Psoas muscle (tissue), 8 donors: Measurements from ENCODE around the gene TOR4A. TPM values are rescaled to one million over a fixed set of nuclear protein-coding genes. Genes with fewer than 3 reads are reported as not detected.
A peak's percentile ranks its signal among the peaks of the same experiment; 100 is the strongest.

Experiments
- ATAC-seq, 4 donors: fragments of 200-7000 bp; cut with Tn5 transposase; one replicate each; pipeline ENCODE4 v1.9.1; 2020; ENCODE audit warnings: moderate library complexity in 3 of 4, mild to moderate bottlenecking in 2 of 4
- DNase-seq, 2 donors: peaks; one replicate each; pipeline ENCODE4 v3.0.0-alpha.2; 2020
- H3K27ac ChIP-seq: fragments of 200-600 bp; one replicate; pipeline ENCODE4 v1.8.0; 2022
- H3K27me3 ChIP-seq, 3 donors: fragments of 200-600 bp in 1 of 3; one replicate each; pipeline versions ENCODE4 v1.6.1 to v1.8.0; 2013 to 2022; ENCODE audit warnings: low read length in 2 of 3, mild to moderate bottlenecking in 2 of 3, moderate library complexity in 1 of 3; ENCODE audit not compliant: insufficient read depth in 3 of 3
- H3K36me3 ChIP-seq, 2 donors: fragments of 200-600 bp in 1 of 2; one replicate each; pipeline versions ENCODE4 v1.6.1 to v1.8.0; 2013 to 2022; ENCODE audit warnings: low read depth in 1 of 2, mild to moderate bottlenecking in 1 of 2, moderate library complexity in 1 of 2; ENCODE audit not compliant: insufficient read depth in 1 of 2
- H3K4me1 ChIP-seq: fragments of 200-600 bp; one replicate; pipeline ENCODE4 v1.8.0; 2022
- H3K4me3 ChIP-seq: fragments of 200-600 bp; one replicate; pipeline ENCODE4 v1.8.0; 2022; ENCODE audit warnings: mild to moderate bottlenecking
- H3K9me3 ChIP-seq: fragments of 200-600 bp; one replicate; pipeline ENCODE4 v1.8.0; 2022
- WGBS, 3 donors: extraction: QIAGEN DNeasy Blood & Tissue Kit; methylation state at CpG; one replicate each; pipeline versions ENCODE4 v1.1.6 to v1.1.7; 2013; 5-methylcytosine and 5-hydroxymethylcytosine counted together
- intact Hi-C, 2 donors: fragments of 100-400 bp; cut with DNase I; formaldehyde crosslinking; loops; one replicate each; pipeline versions ENCODE4 v1.11.0 to v1.14.2; 2022
- polyA plus RNA-seq, 3 donors: library from polyadenylated mRNA; stranded (reverse); fragments of 200-250 nt; gene quantifications; one replicate each; pipeline ENCODE4 v1.2.3, GENCODE V29; 2013
- total RNA-seq, 4 donors: library from RNA; stranded (reverse); fragmentation: NEBNext Ultra II Directional in 2 of 4; extraction: Animal tissue kit (Norgen Biotek cat#: 25700) in 2 of 4; gene quantifications; one replicate each; pipeline versions ENCODE4 v1.2.1 to v1.2.4, GENCODE V29; 2021 to 2023
- TF ChIP-seq, protein P1 (sequence below): fragments of 200-600 bp; IDR thresholded peaks from one replicate; pipeline ENCODE4 v1.8.0; 2022; ENCODE audit warnings: antibody characterized with exemption
- donor health status: healthy with polysubstance abuse.
- donor health status: DM: no; HTN: no; CAD: no; lungs with moderate emphysema.
- donor health status: Bipolar disorder and iron deficiency.
- donor health status: healthy.
- donor health status: DM: yes; HTN: yes; CAD: no.
- donor health status: DM: no; HTN: no; CAD: no.
- donor health status: DM: no; HTN: no; CAD: no.
- donor health status: DM: yes; HTN: yes; CAD: no.

Gene TOR4A
- total and polyA plus RNA-seq, 7 donors: 0.77 to 2.3 (median 2.1) TPM

DNA sequence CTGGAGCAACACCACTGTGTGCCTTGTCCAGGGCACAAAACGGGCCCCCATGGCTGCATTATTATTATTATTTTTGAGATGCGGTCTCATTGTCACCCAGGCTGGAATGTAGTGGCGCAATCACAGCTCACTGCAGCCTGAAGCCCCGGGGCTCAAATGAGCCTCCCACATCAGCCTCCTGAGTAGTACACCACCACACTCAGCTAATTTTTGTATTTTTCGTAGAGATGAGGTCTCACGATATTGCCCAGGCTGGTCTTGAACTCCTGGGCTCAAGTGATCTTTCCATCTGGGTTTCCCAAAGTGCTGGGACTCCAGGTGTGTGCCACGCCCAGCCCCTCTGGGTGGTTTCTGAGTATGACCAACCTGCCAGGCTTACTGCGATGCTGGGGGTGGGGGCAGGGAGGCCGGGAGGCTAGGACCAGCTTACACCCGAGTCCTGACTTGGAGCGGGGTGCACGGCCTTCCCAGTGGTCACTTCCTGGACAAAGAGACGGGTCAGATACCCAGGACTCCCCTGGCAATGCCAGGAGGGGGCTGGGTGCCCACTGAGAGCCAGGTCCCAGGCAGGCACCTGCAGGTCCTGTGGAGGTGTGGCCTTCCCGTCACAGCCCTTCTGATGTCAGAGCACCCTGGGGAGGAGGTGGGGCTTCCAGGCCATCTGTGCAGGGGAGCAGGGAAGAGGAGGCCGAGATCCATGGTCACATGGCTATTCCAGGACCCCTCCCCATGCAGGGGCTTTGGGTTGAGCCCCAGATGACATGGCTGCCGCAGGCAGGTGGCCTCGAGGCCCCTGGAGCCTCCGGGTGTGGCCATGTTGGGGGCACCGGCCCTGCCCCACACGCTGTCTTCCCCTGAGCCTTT lies 32.9 kb downstream of the TOR4A start:
- Histone ChIP-seq H3K4me1 (peaks cover 14% of the 10 kb centered on the region), H3K9me3 (no peaks in the 10 kb centered on the region), H3K27me3 (peaks cover 0 to 28% (median 7%) of the 10 kb centered on the region in 3 donors), H3K27ac (no peak overlapping the region), H3K36me3 (no peaks in the 10 kb centered on the region), H3K4me3 (no peak overlapping the region)
- no peak for ATAC-seq
- intact Hi-C loops: no loop called here
- WGBS, 3 donors: 70 to 82% (median 77%) methylated on average over 19 to 20 of the region's 20 CpGs
- peak in 1 of 2 donors; percentile 51 for DNase-seq
- TF ChIP-seq, protein P1, sequence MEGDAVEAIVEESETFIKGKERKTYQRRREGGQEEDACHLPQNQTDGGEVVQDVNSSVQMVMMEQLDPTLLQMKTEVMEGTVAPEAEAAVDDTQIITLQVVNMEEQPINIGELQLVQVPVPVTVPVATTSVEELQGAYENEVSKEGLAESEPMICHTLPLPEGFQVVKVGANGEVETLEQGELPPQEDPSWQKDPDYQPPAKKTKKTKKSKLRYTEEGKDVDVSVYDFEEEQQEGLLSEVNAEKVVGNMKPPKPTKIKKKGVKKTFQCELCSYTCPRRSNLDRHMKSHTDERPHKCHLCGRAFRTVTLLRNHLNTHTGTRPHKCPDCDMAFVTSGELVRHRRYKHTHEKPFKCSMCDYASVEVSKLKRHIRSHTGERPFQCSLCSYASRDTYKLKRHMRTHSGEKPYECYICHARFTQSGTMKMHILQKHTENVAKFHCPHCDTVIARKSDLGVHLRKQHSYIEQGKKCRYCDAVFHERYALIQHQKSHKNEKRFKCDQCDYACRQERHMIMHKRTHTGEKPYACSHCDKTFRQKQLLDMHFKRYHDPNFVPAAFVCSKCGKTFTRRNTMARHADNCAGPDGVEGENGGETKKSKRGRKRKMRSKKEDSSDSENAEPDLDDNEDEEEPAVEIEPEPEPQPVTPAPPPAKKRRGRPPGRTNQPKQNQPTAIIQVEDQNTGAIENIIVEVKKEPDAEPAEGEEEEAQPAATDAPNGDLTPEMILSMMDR: no peak

DNA sequence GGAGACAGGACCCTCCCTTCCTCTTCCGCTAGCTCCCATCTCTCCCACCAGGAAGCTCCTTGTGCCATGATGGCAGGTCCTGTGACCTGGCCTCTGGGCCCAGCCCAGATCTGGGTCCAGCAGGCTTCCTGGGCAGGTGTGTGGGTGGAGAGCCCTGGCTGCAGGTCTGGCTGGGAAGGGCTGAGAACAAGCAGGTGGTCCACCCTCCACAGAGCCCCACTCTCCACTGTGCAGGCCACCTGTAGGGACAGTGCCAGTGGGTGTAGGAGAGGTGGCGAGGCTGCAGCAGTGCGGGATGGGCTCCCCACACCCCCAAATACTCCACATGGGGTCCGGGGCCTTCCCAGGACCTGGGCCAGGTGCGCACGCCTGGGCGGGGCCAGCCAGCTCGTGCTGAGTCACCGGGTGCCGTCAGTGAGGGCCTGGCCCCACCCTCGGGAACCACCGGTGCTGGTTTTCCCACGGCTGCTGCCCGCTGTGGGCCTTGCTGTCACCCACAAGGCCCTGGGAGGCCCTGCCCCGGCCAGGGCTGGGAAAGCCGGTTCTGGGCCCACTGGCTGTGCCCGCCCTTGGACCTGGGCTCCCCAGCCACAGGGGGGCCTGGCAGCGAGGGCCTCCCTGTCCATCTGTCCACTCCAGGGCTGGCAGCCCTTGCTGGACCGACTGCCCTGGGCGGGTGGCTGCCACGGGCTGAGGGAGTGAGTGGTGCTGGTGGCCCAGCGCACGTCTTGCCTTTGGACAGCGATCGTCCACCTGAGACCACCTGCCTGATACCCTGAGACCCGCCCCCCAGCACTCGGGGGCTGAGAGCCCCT lies 33.9 kb downstream of the TOR4A start:
- no peak overlapping the region for H3K27ac ChIP-seq
- no peaks in the 10 kb centered on the region for H3K36me3 ChIP-seq
- H3K4me1 ChIP-seq: peaks cover 4% of the 10 kb centered on the region
- TF ChIP-seq, protein P1: no peak
- no peak for ATAC-seq
- peaks cover 0 to 27% (median 9%) of the 10 kb centered on the region in 3 donors for H3K27me3 ChIP-seq
- DNase-seq: peak in 1 of 2 donors; percentile 52
- intact Hi-C loops: no loop called here
- no peaks in the 10 kb centered on the region for H3K9me3 ChIP-seq
- WGBS, 3 donors: 50 to 65% (median 65%) methylated on average over 18 to 27 of the region's 27 CpGs
- no peak overlapping the region for H3K4me3 ChIP-seq

DNA sequence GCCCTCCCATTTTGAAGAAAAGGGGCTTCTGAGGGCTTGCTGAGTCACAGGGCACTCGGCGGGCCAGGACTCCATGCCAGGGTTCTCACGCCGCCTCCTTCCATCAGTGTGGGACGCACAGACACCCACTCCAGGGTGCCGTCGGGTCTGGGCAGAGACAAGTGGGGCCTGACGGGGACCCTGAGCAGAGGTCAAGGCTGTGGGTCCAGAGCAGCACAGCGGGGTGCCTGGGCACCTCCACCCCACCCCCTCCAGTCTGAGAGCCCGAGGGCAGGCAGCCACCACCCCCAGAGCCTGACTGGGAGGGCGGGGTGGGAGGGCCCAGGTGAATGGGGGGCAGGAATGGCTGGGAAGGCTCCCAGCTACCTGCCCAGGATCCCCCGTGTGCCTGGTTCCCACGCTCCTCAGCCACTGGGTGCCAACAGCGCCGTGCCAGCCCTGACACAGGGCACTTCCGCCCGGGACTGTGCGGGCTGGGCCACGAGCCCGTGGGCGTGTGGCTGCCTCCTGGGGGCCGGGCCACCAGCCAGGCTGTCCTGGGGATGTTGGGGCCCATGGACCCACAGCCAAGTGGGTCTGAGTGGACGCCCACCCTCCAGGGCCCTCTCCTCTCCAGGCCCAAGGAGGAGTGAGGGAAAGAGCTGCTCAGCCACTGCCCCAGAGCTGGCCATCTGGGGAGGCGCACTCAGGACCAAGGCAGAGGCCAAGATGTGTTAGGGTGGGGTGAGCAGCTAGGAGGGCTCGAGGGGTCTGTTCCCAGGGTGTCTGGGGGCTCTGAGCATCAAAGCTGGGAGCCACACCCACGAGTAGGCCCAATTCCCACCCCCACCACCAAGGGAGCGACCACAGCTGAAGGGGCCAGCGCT lies 34.7 kb downstream of the TOR4A start:
- Histone ChIP-seq H3K9me3 (no peaks in the 10 kb centered on the region), H3K27ac (no peak overlapping the region), H3K27me3 (peaks cover 0 to 27% (median 15%) of the 10 kb centered on the region in 3 donors), H3K36me3 (no peaks in the 10 kb centered on the region), H3K4me1 (no peaks in the 10 kb centered on the region), H3K4me3 (no peak overlapping the region)
- DNase-seq: no peak
- no peak for ATAC-seq
- 55 to 74% (median 57%) methylated on average over 22 to 28 of the region's 28 CpGs for WGBS, 3 donors
- intact Hi-C loops: no loop called here
- TF ChIP-seq, protein P1: no peak

DNA sequence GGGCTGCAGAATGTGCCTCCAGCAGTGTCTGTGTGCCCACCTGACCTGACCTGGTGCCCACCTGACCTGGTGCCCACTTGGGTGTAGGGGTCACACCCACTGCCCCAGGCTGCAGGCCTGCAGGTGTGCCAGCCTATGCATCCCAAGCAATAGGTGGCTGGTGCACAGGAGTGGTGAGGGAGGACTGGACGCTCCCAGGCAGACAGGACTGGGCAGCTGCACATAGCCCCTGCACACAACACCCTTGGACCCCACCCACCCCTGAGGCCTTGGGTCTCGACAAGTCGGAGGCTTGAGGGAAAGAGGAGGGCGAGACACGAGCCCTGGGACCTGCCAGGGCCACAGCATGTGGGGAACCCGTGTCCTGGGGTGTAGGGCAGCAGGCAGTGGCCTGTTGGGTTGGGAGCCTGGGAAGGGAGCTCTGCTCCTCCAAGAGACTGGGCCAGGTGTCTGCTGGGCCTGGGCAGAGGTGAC lies 35.4 kb downstream of the TOR4A start:
- intact Hi-C loops: no loop called here
- TF ChIP-seq, protein P1: no peak

More for the DNA sequence above, 35.4 kb downstream of the TOR4A start:
- DNase-seq (no peak), ATAC-seq (no peak)
- no peak overlapping the region for H3K27ac ChIP-seq
- 84 to 95% (median 90%) methylated on average over 5 to 6 of the region's 6 CpGs for WGBS, 3 donors
- no peak overlapping the region for H3K4me3 ChIP-seq
- H3K27me3 ChIP-seq: peaks cover 0 to 29% (median 15%) of the 10 kb centered on the region in 3 donors
- H3K36me3 ChIP-seq: no peaks in the 10 kb centered on the region
- H3K4me1 ChIP-seq: no peaks in the 10 kb centered on the region
- H3K9me3 ChIP-seq: no peaks in the 10 kb centered on the region
